A673 (cell line): ENCODE measurements around the gene AGBL4.

Source experiments
- EZH2 ChIP-seq: fragments of 200-600 bp; sonication (generic); IDR thresholded peaks from 2 replicates; pipeline ENCODE4 v1.6.1; 2017; ENCODE audit warnings: borderline replicate concordance, low read depth, mild to moderate bottlenecking, mixed read lengths, antibody characterized with exemption, low read length; ENCODE audit not compliant: poor library complexity, severe bottlenecking
- TF ChIP-seq, protein P1 (sequence below): fragments of 300-800, 200-600 bp; sonication (generic); conservative IDR thresholded peaks from 2 replicates; pipeline ENCODE4 v1.5.1; 2017; ENCODE audit warnings: low read depth, mild to moderate bottlenecking, antibody characterized with exemption, low read length, moderate library complexity, mixed read lengths

DNA sequence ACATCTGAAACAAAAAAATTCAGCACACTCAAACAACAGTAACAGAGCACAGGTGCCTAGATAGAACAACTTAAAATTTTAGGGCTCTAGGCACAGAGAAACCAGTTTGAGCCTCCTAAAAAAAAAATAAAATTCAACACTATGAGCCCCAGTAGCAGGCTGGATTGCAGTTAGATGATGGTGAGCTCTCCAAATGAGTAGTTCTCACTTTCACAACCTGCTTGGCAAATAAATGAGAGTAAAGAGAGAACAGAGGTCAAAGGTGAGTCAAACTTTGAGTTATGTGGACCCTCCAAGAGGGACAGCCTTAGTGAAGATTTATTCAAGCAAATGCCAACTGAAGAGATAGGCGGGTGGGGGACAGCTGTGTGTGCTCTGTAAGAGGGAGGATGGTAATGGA lies 1250.6 kb downstream of the AGBL4 start:
- TF ChIP-seq, protein P1, sequence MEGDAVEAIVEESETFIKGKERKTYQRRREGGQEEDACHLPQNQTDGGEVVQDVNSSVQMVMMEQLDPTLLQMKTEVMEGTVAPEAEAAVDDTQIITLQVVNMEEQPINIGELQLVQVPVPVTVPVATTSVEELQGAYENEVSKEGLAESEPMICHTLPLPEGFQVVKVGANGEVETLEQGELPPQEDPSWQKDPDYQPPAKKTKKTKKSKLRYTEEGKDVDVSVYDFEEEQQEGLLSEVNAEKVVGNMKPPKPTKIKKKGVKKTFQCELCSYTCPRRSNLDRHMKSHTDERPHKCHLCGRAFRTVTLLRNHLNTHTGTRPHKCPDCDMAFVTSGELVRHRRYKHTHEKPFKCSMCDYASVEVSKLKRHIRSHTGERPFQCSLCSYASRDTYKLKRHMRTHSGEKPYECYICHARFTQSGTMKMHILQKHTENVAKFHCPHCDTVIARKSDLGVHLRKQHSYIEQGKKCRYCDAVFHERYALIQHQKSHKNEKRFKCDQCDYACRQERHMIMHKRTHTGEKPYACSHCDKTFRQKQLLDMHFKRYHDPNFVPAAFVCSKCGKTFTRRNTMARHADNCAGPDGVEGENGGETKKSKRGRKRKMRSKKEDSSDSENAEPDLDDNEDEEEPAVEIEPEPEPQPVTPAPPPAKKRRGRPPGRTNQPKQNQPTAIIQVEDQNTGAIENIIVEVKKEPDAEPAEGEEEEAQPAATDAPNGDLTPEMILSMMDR = no peak
- TF ChIP-seq EZH2 = no peak
